Measurements from ENCODE around the gene GPX4. TPM values are rescaled to one million over a fixed set of nuclear protein-coding genes. Genes with fewer than 3 reads are reported as not detected.

GPX4 gene
- polyA plus RNA-seq, 1 of the 3 experiments (the other 2 are of a cell fraction) = 925 TPM

- Histone ChIP-seq H4K20me1 (ENCODE audit: insufficient read depth) (peaks cover 13% of the 10 kb centered on the region), H3K79me2 (ENCODE audit: insufficient read depth) (peaks cover 1% of the 10 kb centered on the region; the same call in 1 of the 2 replicates), H3K9ac (no peak overlapping the region), H3K9me2 (no peaks in the 10 kb centered on the region), H3K36me3 (replicated peaks in 1 of 2; ENCODE audit: control insufficient read depth in 1 of 2, insufficient read depth in 2 of 2, low read length in 1 of 2) (peaks cover 0 to 10% of the 10 kb centered on the region in 2 experiments), H3K4me3 (ENCODE audit: low read depth in 2 of 2, low read length in 1 of 2) (no peak overlapping the region), H3K4me2 (no peak overlapping the region), H3K27me3 (ENCODE audit: insufficient read depth) (no peaks in the 10 kb centered on the region), H3F3A (replicated peaks; ENCODE audit: insufficient read depth) (no peaks in the 10 kb centered on the region), H3K4me1 (ENCODE audit: control insufficient read depth in 1 of 2, insufficient read depth in 2 of 2, low read depth in 1 of 2, low read length in 1 of 2) (peaks cover 0 to 11% of the 10 kb centered on the region in 2 experiments; a peak in 1 of 4 replicates), H2AFZ (ENCODE audit: low read depth) (no peak overlapping the region), H3K27ac (ENCODE audit: low read depth in 2 of 2, low read length in 1 of 2) (no peak overlapping the region), H3K9me3 (no peaks in the 10 kb centered on the region)
- 90% methylated on average over 2 of the region's 33 CpGs for WGBS (ENCODE audit: low lambda C conversion rate)
- DNase-seq = no peak
- TF ChIP-seq IRF3 (IDR thresholded peaks at IDR 0.05; ENCODE audit: low read depth, low read length) = no peak
- CTCF ChIA-PET = no interaction called here
- POLR2A ChIA-PET = no interaction called here
Measured at GRCh38 chr19:1150333-1151036, 46.7 kb downstream of the GPX4 start.

- DNase-seq = no peak
- H3K36me3 ChIP-seq (replicated peaks in 1 of 2; ENCODE audit: control insufficient read depth in 1 of 2, insufficient read depth in 2 of 2, low read length in 1 of 2) = peaks cover 0 to 10% of the 10 kb centered on the region in 2 experiments
- ChIA-PET POLR2A (no interaction called here), CTCF (no interaction called here)
- no peak overlapping the region for H2AFZ ChIP-seq (ENCODE audit: low read depth)
- H3F3A ChIP-seq (replicated peaks; ENCODE audit: insufficient read depth) = no peaks in the 10 kb centered on the region
- no peak overlapping the region for H3K9ac ChIP-seq
- no peak overlapping the region for H3K4me3 ChIP-seq (ENCODE audit: low read depth in 2 of 2, low read length in 1 of 2)
- peaks cover 20% of the 10 kb centered on the region for H4K20me1 ChIP-seq (ENCODE audit: insufficient read depth)
- no peaks in the 10 kb centered on the region for H3K9me2 ChIP-seq
- H3K4me1 ChIP-seq (ENCODE audit: control insufficient read depth in 1 of 2, insufficient read depth in 2 of 2, low read depth in 1 of 2, low read length in 1 of 2) = peaks cover 0 to 17% of the 10 kb centered on the region in 2 experiments; a peak in 1 of 4 replicates
- H3K9me3 ChIP-seq = no peaks in the 10 kb centered on the region
- peaks cover 6% of the 10 kb centered on the region; the same call in 1 of the 2 replicates for H3K79me2 ChIP-seq (ENCODE audit: insufficient read depth)
- no peak overlapping the region for H3K27ac ChIP-seq (ENCODE audit: low read depth in 2 of 2, low read length in 1 of 2)
- no peaks in the 10 kb centered on the region for H3K27me3 ChIP-seq (ENCODE audit: insufficient read depth)
- no peak overlapping the region for H3K4me2 ChIP-seq
- WGBS (ENCODE audit: low lambda C conversion rate) = 96% methylated on average over 4 of the region's 12 CpGs
- TF ChIP-seq ZBTB33 (IDR thresholded peaks at IDR 0.05; ENCODE audit: borderline replicate concordance, low read depth) (no peak), JUND (IDR thresholded peaks at IDR 0.05) (no peak), USF1 (IDR thresholded peaks at IDR 0.05; ENCODE audit: borderline replicate concordance, low read depth) (no peak), NFIC (IDR thresholded peaks at IDR 0.05; ENCODE audit: borderline replicate concordance) (no peak), FOXM1 (IDR thresholded peaks at IDR 0.05; ENCODE audit: low read depth) (no peak), EP300 (IDR thresholded peaks at IDR 0.05; ENCODE audit: borderline replicate concordance in 1 of 2, low read depth in 1 of 2, low read length in 1 of 2) (no peak), USF2 (IDR thresholded peaks at IDR 0.05; ENCODE audit: borderline replicate concordance, low read depth, low read length) (no peak), GATA2 (CRISPR knock-in tag; IDR thresholded peaks at IDR 0.05) (no peak), FOSL2 (IDR thresholded peaks at IDR 0.05; ENCODE audit: borderline replicate concordance, low read depth) (no peak), MXI1 (IDR thresholded peaks at IDR 0.05; ENCODE audit: low read depth, low read length) (no peak), RXRA (IDR thresholded peaks at IDR 0.05; ENCODE audit: borderline replicate concordance, low read depth) (no peak), CHD2 (IDR thresholded peaks at IDR 0.05; ENCODE audit: low read length, partially characterized antibody) (no peak), IRF3 (IDR thresholded peaks at IDR 0.05; ENCODE audit: low read depth, low read length) (no peak), CTCF (IDR thresholded peaks at IDR 0.05) (no peak), SIN3A (IDR thresholded peaks at IDR 0.05; ENCODE audit: borderline replicate concordance, low read depth, low read length) (no peak), ELF1 (IDR thresholded peaks at IDR 0.05) (no peak)
Measured at GRCh38 chr19:1151037-1151724, 47.4 kb downstream of the GPX4 start.
